ENCODE measurements around the gene CABYR. TPM values are rescaled to one million over a fixed set of nuclear protein-coding genes. Genes with fewer than 3 reads are reported as not detected.

The CABYR gene
- total and polyA plus RNA-seq, 10 donors, result 0.56 to 2.3 (median 1.4) TPM; not detected in 1

- no peak for DNase-seq
- H3K36me3 ChIP-seq, result peaks cover 0 to 48% (median 0%) of the 10 kb centered on the region in 6 donors
- H3K9me3 ChIP-seq, result no peaks in the 10 kb centered on the region
- no peaks in the 10 kb centered on the region for H3K27me3 ChIP-seq (replicated peaks in 1 of 7)
- TF ChIP-seq POLR2AphosphoS5 (IDR thresholded peaks at IDR 0.05) (no peak), POLR2A (IDR thresholded peaks at IDR 0.05) (no peak), CTCF (IDR thresholded peaks at IDR 0.05 in 8 of 11, conservative IDR thresholded peaks at IDR 0.05 in 3 of 11) (no peak)
- WGBS, 5 donors, result 86 to 92% (median 89%) methylated on average over 13 to 15 of the region's 15 CpGs
- peaks cover 0 to 17% (median 9%) of the 10 kb centered on the region in 6 donors for H3K4me1 ChIP-seq
- H3K4me3 ChIP-seq, result no peak overlapping the region
- H3K27ac ChIP-seq, result no peak overlapping the region
- intact Hi-C loops (cut with DNase I; ENCODE audit: low total_unique reads), result loop anchor here (10.0 kb wide), 1 partner anchor 98 kb away; the partner anchor contains the start of gene TTC39C
Observed at GRCh38 chr18:24112874-24113615, 25.8 kb upstream of the CABYR start.

- no peaks in the 10 kb centered on the region for H3K27me3 ChIP-seq (replicated peaks in 1 of 7)
- intact Hi-C loops (cut with DNase I; ENCODE audit: low total_unique reads), result loop anchor here (10.0 kb wide), 1 partner anchor 100 kb away; the partner anchor contains the start of gene TTC39C
- TF ChIP-seq POLR2A (IDR thresholded peaks at IDR 0.05) (no peak), CTCF (IDR thresholded peaks at IDR 0.05 in 8 of 11, conservative IDR thresholded peaks at IDR 0.05 in 3 of 11) (no peak), POLR2AphosphoS5 (IDR thresholded peaks at IDR 0.05) (no peak)
Observed at GRCh38 chr18:24114924-24115549, 23.8 kb upstream of the CABYR start.

GRCh38 chr18:24115628-24116027 lies 23.2 kb upstream of the CABYR start:
- H3K27me3 ChIP-seq (replicated peaks in 1 of 7), result no peaks in the 10 kb centered on the region
- H3K27ac ChIP-seq, result no peak overlapping the region
- no peaks in the 10 kb centered on the region for H3K9me3 ChIP-seq
- H3K36me3 ChIP-seq, result peaks cover 0 to 63% (median 0%) of the 10 kb centered on the region in 6 donors
- TF ChIP-seq POLR2AphosphoS5 (IDR thresholded peaks at IDR 0.05) (no peak), CTCF (IDR thresholded peaks at IDR 0.05 in 8 of 11, conservative IDR thresholded peaks at IDR 0.05 in 3 of 11) (no peak), POLR2A (IDR thresholded peaks at IDR 0.05) (no peak)
- H3K4me1 ChIP-seq, result peaks cover 0 to 25% (median 9%) of the 10 kb centered on the region in 6 donors
- no peak for DNase-seq
- 25 to 32% (median 26%) methylated on average over 2 of the region's 2 CpGs for WGBS, 5 donors
- intact Hi-C loops (cut with DNase I; ENCODE audit: low total_unique reads), result loop anchor here (10.0 kb wide), 1 partner anchor 101 kb away; the partner anchor contains the start of gene TTC39C
- no peak overlapping the region for H3K4me3 ChIP-seq

More at GRCh38 chr18:24114924-24115549, 23.8 kb upstream of the CABYR start:
- Histone ChIP-seq H3K36me3 (peaks cover 0 to 57% (median 0%) of the 10 kb centered on the region in 6 donors), H3K4me3 (no peak overlapping the region), H3K4me1 (peaks cover 0 to 25% (median 9%) of the 10 kb centered on the region in 6 donors), H3K27ac (peak overlapping the region in 1 of 8 donors; percentile 10), H3K9me3 (no peaks in the 10 kb centered on the region)
- WGBS, 5 donors, result 65 to 84% (median 75%) methylated on average over 4 of the region's 4 CpGs
- DNase-seq, result no peak
